HG03520 (cell line): Measurements from ENCODE around the gene CCDC70.

Source experiments
- ATAC-seq: cut with Tn5 transposase; IDR thresholded peaks from one replicate; pipeline ENCODE4 v1.9.1; 2021; ENCODE audit warnings: mild to moderate bottlenecking, moderate library complexity; ENCODE audit not compliant: unreplicated experiment

The CCDC70 gene

DNA sequence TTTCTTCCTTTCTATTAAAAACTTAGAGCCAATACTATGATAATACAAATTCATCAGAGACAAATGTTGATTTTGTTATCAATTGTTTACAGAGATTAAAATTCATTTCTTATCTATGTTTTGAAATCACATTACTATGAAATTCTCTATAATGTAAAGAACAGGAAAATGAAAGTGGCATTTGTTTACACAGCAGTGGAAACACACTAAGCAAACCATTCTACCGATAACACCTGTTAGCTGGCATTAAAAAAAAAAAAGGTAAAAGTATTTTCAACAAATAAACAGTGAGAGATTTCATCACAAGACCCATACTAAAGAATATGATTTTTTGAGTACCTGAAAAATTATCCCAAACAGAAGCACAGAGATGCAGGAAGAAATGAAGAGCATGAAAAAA is 4.8 kb upstream of the CCDC70 start:
- no peak for ATAC-seq

DNA sequence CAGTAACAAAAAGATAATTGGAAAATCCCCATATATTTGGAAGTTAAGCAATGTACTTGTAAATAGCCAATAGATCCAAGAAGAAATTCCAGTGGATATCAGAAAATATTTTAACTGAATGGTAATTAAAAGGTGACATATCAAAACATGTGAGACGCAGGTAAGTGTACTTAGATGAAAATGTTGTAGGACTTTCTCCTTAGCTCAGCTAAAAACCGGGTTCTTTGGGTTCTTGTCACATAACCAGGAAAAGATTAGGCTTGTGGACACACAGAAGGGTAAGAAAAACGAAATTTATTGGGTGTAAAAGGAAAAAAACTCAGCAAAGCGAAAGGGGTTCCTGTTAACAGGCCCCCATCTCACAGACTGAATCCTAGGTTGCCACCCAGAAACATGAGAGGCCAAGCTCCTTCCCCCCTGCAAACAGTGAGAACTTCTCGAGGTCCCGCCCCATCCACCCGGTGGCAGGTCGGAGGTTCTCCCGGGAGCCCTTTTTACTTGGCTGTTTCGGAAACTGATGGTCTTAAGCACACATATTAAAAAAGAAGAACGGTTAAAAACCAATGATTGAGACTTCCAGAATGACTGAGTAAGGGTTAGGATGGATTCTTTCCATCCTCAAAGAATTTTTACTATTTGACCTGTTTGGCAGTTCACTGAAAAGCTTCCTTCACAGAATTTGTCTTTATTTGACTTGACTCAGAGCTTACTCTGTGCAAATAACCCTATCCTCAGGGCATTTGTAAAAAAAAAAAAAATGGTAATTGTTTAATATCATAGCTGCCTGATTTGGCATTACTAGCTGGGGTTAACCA is 3.1 kb upstream of the CCDC70 start:
- no peak for ATAC-seq

DNA sequence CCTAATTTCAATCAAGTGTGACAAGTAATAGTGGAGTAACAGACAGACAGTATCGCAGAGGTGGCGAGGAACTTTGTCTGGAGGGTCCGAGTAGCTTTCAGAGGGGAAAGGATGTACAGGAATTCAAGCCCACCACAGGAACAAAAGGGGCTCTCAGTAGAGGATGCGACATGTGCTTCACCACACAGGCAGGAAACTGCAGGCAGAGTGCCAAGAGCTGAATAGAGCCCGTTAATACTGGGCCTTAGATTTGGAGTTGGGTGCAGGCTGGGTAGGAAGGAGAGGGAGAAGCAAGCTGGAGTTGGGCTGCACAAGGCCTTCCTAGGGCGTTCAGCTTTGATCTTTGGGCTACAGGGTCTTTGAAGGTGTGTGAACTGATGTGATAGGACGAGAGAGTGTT is 1.2 kb downstream of the CCDC70 start:
- no peak for ATAC-seq

DNA sequence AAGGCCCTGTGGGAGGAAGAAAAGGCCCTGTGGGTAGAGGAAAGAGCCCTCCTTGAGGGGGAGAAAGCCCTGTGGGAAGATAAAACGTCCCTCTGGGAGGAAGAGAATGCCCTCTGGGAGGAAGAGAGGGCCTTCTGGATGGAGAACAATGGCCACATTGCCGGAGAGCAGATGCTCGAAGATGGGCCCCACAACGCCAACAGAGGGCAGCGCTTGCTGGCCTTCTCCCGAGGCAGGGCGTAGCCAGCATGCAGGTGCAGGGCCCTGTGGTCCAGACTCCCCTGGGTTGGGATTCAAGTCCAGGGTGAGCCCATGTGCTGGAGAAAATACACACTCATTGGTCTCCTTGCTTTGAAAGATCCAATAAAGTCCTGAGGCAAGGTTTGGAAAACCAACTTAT is 4.1 kb downstream of the CCDC70 start:
- no peak for ATAC-seq

DNA sequence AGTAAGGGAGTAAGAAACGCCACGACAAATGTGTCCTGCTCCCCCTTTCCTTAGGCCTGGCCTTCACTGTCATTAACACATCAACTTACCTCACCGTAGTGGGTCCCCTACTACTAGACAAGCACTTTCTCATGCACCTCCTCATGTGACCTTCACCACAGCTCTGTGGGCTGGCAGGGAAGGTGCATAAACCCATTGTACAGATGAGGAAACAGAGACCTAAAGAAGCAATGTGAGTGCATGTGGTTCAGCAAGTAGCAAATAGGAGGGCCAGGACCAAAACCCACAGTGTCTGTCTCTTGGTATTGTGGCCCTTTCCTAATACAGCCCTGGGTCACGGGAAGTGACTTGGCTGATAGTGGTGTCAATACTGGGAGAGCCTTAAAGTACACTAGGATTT is 5.3 kb downstream of the CCDC70 start:
- ATAC-seq, result no peak

GRCh38 chr13:51869916-51870315 is 8.1 kb downstream of the CCDC70 start:
- ATAC-seq, result no peak

DNA sequence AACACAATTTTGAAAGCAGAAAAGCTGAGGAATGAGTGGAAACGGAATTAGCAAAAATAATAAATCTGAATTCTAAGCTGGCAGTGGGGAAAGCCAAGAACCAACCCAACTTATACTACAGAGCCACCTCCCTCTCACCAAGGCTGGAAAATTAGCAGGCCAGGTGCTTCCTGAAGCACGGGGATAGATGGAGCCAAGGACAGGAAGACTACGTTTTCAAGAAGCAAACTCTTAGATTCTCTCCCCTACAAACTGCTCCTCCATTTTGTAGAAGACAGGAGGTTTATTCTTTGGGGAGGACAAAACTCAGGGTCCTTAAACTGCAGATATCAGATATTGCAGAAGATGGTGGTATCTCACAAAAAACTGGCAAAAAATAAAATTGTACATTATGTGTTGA is 8.8 kb downstream of the CCDC70 start:
- no peak for ATAC-seq

GRCh38 chr13:51873117-51873798 is 11.5 kb downstream of the CCDC70 start:
- no peak for ATAC-seq

DNA sequence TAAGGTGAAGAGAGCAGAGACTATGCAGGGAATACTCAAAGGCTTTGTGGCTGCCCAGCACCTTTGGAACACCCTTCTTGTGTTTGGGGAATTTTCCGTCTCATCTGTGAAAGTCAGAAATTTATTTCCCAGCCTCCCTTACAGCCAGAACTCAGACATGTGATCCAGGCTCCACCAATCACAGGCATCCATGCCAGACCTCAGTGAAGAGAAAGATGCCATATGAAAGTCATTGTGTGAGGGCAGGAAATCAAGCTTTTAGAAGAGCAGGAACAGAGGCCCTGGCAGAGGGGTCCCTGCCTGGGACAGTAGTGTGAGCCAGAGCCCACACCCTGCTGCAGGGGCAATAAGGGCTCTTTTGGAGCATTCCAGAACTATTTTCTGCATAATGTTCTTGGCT is 12.1 kb downstream of the CCDC70 start:
- no peak for ATAC-seq

DNA sequence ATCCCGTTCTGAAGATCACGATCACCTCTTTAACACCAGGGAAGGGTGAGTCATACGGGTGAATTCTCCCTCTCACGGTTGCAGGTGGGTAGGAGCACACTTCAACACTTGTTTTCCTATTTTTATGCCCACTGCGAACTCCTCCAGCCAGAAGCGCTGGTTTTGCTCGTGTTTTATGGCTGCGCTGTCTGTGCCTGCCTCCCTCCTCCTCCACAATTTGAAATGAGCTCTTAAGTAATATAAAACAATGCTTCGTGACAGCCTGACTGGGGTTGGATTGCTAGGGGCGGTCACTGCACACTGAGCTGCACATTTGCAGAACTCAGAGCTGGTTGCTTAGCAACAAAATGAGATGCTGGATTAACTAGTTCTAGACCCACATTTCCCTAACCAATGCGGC is 12.9 kb downstream of the CCDC70 start:
- ATAC-seq, result no peak

- no peak for ATAC-seq
These were observed 17.4 kb downstream of the CCDC70 start for GRCh38 chr13:51879133-51879532.

DNA sequence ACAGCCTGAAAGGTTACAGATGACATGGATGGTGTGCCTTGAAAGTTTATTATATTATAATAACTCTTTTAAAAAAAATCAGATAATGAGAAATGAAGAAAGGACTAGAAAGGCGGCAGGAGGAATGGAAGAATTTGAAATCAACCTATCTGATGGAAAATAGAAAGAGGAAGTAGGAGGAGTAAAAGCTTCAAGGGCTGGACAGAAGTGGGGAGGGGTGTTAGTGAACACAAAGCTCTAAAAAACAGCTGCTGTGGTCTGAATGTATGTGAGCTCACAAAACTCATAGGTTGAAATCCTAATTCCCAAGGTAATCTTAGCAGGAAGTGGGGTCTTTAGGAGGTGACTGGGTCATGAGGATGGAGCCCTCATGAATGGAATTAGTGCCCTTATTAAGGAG is 19.5 kb downstream of the CCDC70 start:
- no peak for ATAC-seq

DNA sequence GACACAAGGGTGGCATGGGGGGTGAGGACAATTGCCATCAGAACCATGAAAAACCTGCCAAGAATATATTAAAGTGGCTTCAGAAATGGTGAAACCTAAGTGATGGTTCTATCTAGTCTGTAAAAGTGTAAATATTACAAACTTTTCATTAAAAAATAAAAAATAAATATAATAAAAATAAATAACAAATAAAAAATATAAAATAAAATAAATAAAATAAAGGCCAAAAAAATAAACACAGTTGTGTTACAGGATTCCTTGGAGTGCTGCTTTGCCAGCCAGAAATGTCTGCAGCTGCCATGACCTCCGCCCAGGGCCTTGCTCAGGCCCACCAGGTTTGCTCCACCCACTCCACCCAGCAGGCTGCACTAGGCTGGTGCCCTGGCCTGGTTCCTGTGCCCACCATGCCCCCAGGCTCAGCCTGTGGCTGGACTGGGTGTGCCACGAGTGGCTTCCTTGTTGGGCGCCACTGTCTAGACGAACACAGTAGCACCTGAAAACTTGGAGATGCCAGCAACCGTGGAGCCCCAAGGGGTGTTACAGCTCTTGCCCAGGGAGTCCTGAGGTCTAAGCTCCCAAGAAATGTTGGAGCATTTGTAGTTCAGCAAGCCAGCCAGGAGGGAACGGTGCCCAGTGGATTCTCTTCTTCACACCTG is 20.9 kb downstream of the CCDC70 start:
- ATAC-seq, result no peak

DNA sequence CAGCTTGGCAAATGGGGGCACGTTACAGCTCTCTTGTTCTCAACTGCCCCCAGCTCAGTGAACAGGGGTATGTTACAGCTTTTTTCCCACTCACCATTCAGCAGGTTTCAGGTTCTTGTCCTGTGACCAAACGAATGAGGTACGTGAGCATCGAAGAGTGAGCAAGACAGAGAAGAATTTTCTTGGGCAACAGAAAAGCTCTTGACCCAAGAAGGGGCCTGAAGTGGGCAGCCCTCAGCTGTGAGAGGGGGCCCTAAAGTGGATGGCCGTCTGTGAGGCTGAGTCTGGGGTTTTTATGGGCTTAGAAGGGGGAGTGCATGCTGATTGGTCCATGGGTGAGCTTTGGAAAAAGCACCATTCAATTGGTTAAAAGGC is 21.4 kb downstream of the CCDC70 start:
- no peak for ATAC-seq

DNA sequence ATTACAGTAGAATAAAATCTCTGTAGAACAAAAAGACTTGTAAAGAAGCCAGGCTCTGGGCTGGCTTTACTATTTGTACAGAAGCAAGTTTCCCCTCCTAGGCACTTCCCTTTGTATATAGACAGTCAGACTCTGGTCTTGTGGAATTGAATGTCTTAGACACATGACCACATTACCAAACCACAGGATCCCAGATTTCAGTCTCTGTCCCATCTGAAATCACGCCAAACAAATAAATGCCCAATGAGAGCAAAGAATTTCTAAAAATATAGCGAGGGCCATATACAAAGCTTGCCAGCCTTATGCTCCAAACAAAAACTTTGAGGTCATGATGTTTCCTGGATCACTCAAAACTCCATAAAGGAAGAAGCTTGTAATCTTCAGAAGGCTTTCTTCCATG is 23.9 kb downstream of the CCDC70 start:
- ATAC-seq, result no peak

DNA sequence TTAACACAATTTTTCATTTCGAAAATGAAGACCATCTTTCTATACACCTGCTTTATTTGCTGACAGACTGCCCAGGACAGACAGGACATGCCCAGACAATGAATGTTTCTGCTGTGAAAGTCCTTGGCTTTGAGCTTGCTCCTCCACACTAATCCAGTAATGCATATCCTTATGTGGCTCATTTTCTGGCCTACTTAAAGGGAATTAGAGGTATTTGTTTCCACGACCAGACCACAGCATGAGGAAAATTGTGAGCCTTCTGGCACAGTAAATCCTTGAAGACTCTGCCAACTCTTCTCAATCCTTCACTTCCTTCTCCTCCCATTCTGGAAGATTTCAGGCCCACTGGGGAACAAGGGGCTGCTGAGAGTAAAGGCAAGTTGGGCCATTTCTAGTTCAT is 25.7 kb downstream of the CCDC70 start:
- ATAC-seq, result no peak

DNA sequence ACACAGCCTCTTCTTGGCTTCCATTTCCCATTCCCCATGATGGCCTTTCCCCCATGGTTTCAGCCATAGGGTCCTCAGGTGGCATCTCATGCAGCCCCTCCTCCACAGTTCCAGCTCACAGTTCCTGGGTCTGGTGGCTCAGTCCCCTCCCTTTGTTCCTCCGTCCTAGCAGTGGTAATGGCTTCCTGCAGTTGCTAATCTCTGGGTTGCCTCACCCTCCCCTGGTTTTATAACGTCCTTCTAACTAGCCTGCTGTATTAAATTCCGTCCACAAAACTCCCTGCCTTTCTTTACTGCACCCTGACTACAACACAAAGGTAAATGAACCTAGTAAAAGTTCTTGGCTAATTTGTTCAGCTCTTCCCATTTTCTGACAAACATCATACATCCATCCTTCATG is 30.9 kb downstream of the CCDC70 start:
- no peak for ATAC-seq

DNA sequence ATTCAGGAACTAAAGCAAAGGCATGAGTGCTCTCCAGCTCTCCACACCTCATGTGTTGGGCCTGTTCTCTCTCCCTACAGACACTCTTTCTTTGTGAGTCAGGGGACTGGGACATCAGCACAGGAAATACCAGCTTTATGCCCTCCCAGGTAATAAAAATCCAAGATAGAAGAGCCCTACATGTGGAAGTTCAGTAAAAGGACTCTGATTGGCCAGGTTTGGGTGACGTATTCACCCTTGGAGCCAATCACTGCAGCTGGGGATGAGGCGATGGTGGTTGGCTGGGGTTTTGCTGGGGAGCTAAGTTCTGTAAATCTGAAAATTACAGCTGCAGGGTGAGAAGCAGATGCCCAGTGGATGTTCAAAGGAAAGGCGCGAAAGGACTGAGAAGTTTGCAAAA is 32.5 kb downstream of the CCDC70 start:
- no peak for ATAC-seq

DNA sequence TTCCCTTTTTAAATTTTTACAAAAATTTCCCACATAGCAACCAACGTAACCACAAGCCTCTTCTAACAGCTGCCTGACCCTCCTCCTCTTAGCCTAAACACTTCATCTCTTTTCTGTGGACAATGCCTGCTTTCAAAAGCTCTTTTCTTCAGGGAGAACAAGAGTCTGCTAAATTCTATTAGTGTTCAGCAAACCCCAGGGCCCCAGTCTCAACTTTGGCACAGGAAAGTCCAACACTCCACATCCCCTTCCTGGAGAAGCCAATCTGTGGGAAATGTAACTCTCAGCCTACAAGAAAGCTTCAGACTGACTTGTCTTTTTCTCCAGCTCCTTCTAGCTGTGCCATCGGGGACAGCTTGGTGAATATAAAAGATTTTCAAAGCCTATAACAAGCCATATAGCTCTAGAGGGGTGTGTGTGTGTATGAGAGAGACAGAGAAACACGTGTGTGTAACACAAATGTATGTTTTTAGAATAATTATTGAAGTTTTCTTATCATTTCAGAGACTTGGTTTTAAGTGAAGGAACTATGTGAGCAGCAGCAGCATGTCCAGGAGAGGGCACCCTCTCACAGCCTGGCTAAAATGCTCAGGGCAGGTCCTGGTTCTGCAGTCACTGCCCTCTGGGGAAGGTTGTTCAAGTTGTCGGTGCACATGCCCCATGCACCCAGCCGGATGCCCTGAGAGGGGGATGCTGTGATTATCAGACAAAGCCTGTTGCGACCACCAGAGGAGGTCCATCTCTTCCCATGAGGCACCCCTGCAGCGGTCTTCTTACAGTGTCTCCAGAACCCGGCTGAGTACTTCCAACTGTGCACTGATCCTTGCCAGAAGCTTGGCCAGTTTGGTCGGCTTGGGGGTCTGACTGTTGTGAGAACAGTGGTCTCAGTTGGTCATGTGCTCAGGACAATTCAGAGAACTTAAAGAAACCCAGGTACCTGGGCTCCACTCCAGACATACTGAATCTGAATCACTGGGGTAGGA is 34.4 kb downstream of the CCDC70 start:
- no peak for ATAC-seq

DNA sequence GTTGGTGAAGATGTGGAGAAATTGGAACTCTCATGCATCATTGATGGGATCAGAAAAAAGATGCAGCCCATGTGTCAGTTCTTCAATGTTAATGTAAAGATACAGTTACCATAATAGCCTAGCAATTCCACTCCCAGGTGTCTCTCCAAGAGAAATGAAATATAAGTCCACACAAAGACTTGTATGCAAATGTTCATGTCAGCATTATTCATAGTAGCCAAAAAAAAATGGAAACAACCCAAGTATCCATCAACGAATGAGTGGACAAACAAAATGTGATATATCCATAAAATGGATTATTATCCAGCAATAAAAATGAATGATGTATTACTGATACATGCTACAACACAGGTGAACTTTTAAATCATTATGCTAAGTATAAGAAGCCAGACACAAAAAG is 38.7 kb downstream of the CCDC70 start:
- no peak for ATAC-seq

- no peak for ATAC-seq
These were observed 41.0 kb downstream of the CCDC70 start for GRCh38 chr13:51902776-51903175.
